ENCODE data around the gene PLXNA4.

- TF ChIP-seq CTCF (IDR thresholded peaks at IDR 0.05 in 4 of 5, conservative IDR thresholded peaks at IDR 0.05 in 1 of 5) (no peak), POLR2A (IDR thresholded peaks at IDR 0.05) (no peak)
Measured at GRCh38 chr7:132322970-132323369, 253.3 kb downstream of the PLXNA4 start.
